Measurements from ENCODE around the gene SLC15A3.

Gene SLC15A3

DNA sequence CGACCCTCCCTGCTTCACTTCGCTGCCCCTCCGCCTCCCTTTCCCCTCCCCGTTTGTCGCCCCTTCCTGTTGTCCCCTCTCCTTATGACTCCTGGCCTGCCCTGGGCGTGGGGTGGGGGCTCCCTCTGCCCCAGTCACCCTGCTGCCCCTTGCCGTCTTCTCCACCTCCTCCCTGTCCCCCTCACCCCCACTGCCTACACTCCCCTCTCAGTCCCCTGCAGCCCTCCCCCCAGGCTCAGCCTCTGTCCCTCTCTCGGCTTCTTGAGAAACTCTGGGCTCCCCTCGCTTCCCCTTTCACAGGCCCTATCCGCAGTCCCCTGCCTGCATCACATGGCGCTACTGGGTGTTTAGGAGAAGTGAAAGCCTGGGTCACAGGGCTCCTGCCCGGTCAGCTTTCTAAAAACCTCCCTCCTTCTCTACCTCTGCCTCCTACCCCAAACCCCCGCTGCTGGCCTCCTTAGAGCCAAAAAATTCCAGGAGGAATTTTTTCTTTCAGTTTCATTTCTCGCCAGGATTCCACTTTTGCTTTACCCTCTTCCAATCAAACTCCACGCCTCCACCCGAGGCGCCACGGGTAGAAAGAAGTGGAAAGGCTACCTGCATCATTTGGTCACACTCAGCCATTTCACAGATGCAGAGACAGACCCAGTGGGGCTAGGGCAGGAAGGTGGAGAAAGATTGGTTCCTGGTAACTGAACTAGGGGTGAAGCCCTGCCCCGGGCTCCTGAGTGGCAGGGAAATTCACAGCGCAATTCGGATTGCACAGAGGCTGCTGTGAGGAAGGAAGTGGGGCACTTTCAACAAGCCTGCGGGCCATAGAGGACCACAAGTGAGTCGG lies at the start of gene SLC15A3:
Gene SLC15A3, minus strand, starts transcription at position 273 of the 838 bp plus-strand sequence. CDS start 625 bp downstream, outside the sequence.
- peak in 1 of 2 donors; percentile 18 for DNase-seq (ENCODE audit: low read depth in 2 of 2)

DNA sequence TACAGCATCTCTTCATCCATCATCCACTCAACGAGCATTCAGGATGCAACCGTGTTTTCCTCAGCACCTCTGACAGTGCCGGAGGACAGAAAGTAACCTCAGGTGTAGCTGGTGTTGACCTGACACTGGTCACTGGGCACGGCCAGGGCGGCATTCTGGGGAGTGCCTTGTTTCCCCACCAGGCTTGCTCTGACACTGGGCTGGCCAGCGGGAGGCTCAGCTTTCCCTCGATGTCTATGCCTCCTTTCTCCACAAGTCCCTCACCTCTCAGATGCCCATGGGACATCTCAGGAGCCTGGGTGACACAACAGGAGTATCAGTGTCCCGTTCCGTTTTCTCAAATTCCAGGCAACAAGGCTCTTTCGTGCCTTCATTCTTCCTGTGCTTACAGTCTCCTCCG lies 48.5 kb upstream of the SLC15A3 start:
- no peak for DNase-seq (ENCODE audit: low read depth in 2 of 2)

DNA sequence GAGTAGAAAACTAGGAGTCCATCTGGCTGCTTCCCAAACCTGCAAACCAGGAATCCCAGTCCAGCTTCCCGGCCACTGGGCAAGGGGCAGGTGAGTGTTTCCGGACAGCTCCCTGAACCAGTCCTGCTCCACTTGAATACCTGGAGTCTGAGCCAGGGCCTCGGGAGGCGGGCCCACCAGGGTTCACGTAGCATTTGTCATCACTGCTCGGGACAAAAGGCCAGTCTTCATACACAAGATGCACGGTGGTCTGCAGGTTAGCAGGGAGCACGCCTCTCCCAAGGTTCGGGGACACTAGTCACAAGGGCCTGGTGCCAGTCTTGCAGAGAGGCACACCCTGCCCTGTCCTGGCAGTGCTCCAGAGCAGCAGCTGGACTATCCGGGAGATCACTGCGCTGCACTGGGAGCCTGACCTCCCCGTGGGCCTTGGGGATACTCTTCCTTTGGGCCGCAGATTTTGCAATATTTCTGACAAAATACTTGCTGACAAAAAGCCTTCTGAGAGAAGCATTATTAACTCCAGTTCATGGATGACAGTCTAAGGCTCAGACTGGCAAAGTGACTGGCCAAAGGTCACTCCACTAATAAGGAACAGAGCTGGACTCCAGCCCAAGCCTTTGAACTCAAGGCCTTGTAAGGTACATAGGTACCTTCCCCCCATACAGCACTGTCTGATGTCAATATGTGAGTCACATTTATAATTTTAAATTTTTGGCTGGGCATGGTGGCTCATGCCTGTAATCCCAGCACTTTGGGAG lies 44.6 kb upstream of the SLC15A3 start:
- DNase-seq (ENCODE audit: low read depth in 2 of 2) = no peak

DNA sequence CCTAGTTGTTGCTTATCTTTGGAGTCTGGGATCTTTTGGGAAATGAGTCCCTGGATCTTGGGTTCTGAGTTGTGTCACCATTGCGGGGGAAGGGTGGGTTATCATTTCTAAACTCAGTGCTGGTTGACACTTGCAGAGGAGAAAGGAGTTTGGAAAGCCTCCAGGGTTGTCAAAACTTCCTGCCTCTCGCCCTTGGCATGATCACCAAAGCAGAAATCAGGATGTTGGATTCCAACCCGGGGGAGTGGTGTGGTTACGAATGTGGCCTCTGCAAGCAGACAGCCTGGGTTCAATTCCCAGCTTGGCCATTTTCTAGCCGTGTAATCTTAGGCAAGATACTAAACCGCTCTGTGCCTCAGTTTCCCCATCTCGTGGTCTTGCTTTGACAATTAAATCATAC lies 43.8 kb upstream of the SLC15A3 start:
- DNase-seq (ENCODE audit: low read depth in 2 of 2) = no peak

DNA sequence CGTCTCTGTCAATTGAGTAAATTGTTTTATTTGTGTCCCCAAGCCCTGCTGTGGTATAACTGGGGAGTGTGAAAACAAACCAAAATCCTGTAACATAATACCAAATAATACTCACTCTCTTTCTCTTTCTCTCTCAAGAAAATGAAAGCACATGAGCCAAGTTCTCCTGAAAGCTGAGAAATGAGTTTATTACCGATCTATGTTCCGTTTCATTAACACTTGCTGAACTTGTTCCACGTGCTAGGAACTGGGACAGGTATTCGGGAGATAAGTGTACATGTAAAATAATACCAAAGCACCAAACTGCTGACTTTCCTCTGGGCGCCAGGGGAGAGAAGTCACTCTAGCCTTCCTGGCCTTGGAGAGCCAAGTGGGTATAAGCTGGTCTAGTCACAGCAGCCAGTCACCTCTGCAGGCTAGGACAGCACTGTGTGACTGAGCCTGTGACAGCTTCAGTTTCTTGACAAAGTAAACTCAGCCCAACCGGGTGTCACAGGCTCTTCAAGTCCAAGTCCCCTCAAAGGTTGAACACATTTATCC lies 42.6 kb upstream of the SLC15A3 start:
- no peak for DNase-seq (ENCODE audit: low read depth in 2 of 2)

DNA sequence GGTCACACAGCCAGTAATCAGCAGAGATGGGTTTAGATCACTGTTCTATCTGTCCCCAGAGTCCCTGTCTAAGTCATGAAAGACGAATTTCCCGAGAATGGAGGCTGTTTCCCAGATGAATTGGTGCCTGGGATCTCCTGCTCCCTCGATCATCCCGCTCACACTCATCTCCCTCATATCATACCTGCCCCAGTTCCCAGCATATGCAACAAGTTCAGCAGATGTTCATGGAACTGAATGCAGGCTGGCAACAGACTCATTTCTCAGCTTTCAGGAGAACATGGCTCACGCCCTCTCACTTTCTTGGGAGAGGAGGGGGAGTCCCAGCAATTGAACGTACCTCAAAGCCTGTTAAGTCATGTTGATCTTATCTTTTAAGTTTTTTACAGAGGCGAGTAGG lies 41.6 kb upstream of the SLC15A3 start:
- DNase-seq (ENCODE audit: low read depth in 2 of 2) = no peak

DNA sequence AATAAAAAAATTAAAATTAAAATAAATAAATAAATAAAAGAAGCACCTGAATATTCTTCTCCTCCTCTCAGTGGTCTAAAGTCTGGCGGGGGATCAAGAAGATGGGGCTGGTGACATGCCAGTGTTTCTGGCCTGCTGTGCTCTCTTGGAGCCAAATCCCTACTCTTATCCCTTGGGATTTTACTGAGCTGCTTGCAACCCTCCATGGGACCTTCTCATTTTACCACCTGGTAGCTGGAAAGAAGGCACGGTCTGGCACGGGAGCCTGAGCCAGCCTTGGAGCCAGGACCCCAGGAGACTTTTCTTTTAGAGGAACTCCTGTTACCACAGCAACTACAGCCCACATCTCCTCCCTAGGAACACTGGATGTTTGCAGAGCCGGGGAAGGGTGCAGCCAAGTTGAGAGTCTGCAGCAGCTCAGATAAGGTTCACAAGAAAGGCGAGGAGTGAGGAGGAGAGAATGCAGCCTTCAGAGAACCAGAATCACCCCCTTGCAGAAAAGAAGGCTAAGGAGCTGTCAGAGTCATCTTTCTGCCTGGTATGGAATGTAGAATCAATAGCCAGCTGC lies 41.0 kb upstream of the SLC15A3 start:
- DNase-seq (ENCODE audit: low read depth in 2 of 2) = no peak

DNA sequence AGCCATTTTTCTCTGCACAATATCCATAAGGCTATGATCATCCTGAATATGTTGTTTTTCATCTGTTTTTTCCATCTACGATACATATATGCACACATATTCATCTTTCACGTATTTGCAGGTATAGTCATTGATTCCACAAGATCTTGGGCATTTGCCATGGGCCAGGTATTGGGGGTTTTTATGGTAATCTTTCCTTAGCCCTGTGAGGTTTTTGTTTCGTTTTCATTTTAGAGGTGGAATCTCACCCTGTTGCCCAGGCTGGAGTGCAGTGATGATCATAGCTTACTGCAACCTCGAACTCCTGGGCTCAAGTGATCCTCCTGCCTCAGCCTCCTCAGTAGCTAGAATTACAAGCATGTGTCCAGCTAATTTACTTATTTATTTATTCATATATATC lies 39.5 kb upstream of the SLC15A3 start:
- no peak for DNase-seq (ENCODE audit: low read depth in 2 of 2)

DNA sequence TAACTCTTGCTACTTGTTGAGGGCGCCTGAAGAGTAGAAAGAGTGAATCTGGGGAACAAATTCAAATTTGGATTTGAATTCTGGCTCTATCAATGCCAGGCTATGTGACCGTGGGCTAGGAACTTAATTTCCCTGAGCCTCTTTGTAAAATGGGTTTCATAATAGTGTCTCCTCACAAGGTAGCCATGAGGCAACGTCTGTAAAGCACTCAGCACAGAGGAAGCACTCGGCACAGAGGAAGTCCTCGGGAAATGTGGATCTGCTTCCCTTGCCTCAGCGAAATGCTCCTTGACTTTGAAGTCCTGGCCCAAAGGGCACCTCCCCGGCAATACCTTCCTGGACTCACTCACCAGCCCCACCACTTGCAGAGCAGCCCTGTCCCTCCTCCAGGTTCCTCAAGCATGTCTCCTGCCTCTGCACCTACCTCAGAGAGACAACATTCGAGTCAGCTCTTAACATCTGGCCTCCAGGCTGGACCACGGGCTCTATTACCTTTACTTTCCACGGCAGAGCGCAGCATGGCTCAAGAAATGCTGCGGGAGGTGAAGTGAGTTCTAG lies 37.2 kb upstream of the SLC15A3 start:
- no peak for DNase-seq (ENCODE audit: low read depth in 2 of 2)

DNA sequence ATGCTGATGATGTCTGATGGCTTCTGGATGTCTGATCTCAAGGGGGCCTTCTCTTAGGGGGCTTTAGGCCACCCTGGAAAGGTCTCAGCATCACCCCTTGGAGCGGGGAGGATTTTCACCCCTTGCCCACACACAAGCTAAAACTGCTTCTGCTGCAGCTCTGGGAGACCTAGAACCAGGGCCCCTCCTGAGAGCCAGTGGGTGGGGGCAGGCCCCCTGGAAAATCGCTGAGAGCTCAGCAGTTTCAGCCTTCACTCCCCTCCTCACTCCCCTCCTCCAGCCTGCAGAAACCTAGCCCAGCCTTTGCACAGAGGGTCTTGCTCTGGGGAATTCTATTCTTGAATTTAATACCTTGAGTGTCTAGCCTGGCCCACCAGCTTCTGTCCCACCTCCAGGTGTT lies 36.7 kb upstream of the SLC15A3 start:
- DNase-seq (ENCODE audit: low read depth in 2 of 2) = no peak

DNA sequence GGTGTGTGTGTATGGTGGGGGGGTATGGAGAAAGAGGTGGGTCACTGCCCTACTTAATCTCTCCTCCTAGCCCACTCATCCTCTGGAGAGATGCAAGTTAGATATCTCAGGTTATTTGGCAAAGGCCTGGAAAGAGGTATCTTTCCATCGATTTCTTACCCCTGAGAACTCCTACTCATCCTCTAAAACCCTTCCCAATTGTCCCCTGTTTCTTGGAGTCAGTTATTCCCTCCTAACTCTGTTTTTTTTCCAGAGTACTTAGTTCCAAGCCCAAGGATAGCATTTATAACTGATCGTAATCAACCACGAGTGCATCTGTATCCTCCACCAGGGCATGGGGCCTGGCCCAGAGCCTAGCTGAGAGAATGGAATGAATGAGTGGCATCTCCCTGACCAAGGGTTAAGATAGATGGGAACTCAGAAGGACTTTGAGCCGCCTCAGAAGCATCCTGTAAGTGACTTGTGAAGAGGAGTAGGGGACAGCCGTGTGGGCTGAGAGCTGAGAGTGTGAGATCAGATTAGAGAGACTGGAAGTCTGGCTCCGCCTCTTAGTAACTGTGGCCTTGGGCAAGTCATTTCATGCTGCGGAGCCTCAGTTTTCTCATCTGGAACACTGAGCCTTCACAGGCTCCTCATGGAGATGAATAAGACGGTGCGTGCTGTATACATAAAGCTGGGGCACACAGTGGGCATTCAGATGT lies 35.8 kb upstream of the SLC15A3 start:
- DNase-seq (ENCODE audit: low read depth in 2 of 2) = no peak

DNA sequence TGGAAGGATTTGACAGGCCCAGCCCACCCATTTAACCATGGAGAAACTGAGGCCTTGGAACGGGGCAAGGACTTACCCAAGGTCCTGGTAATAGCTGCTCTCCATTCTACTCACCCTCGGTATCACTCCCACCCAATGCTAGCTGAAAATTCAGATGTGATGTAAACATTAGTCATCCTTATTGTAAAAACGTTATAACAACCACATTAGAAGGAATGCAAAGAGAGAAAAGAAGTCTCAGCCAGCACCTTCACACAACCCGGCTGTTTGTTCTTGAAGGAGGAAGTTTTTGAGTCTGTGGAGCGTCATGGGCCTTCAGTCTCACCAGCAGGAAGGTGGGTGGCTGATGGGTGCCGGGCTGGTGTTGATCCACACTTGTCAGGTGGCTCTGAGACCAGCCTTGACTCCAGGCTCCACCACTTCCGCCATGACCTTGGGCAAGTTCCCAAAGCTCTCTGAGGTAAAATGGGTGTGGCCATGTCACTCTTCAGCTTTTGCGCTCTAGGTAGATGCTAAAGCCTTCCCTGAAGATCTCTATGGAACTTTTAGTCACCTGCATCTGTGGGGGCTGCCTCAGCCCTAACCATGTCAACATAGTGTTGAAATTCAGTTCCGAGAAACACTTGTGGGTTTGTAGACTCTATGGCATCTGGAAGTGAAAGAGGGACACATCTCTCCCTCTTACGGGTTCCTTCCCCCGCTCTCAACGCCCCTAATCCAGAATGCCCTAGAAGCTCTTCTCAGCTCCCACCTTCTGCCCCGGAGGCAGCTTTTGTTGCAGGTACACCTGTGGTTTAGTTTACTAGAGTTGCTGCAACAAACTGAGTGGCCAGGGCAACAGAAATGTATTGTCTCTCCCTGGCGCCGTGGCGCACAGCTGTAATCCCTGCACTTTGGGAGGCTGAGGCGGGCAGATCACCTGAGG lies 34.3 kb upstream of the SLC15A3 start:
- DNase-seq (ENCODE audit: low read depth in 2 of 2) = peak; percentile 71 to 85

DNA sequence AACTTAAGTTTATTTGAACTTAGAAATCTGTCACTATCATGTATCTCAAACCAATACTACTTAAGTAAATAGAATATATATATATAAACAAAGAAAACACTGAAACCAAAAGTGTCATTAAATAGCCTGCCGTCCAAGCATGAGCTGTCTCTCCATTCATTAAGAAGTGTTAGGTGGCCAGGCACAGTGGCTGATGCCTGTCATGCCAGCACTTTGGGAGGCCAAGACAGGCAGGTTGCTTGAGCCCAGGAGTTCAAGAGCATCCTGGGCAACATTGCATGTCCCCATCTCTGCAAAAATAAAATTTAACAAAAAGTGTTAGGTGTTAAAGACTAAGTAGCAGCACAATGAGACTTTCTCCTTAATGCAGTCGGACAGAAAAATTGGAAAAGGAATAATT lies 33.5 kb upstream of the SLC15A3 start:
- no peak for DNase-seq (ENCODE audit: low read depth in 2 of 2)

DNA sequence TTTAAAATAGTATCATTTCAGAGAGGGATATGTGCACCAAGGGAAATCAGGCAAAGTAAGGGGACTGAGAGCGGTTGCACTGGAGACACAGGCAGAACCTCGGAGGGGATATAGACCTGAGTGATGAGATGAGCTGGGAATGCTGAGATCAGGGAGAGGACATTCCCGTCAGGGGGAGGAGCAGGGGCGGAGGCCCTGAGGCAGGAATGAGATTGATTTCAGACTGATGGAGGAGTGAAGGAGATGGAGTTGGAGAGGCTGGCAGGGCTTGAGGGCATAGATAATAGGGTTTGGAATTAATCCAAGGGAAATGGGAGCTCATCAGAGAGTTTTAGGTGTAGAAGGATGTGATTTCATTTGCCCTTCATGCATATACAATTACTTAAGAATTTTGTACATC lies 32.7 kb upstream of the SLC15A3 start:
- no peak for DNase-seq (ENCODE audit: low read depth in 2 of 2)

DNA sequence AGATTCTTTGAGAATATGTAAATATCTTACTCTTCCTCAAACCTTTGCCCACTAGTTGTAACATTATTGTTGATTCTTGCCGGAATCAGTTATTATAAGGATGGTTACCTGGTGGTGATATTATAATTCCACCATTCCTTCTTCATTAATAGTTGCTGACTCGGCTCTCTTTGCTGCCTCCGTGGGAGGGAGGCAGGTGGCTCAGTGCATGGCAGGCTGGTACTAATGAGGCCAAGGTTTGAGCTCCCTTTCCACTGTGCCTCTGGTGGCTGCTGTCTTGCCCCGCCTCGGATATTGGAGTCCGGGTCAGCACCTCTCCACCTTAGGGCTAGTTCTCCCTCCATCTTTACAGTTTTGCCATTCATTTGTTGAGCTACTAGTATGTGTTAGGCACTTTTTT lies 32.2 kb upstream of the SLC15A3 start:
- no peak for DNase-seq (ENCODE audit: low read depth in 2 of 2)

DNA sequence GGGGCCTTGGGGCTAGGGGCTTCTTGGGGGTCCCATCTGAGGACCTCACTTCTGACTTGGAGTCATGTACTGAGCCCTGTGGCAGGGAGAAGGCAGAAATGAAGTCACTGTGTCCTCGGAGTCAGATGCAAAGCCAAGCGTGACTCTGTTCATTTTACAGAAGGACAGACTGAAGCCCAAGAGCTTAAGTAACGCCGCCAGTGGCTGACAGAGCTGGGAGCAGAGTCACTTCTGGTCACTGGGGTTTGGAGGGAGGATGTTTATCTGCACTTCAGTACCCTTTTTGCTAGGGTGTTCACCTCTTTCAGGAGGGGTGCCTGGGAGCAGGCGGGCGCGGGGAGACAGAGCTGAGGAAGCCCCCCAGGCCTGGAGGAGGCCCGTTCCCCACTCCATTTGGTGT lies 30.2 kb upstream of the SLC15A3 start:
- DNase-seq (ENCODE audit: low read depth in 2 of 2) = no peak

DNA sequence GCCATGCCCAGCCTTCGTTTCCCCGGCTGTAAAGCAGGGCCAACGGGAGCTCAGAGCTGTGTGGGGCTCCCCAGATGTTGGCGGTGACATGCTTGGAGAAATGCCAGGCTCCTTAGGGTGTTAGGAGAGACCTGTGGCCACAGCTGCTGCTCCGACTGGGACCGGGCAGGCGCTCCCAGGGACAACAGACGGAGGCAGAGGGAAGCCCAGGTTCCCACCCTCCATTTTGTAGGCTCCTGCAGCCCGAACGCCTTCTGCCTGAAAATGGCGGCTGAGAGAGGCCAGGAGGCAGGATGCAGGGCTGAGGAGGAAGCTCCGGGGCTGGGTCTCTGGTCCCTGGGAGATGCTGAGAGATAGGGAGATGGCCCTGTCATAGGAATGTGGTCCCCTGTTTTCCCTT lies 29.5 kb upstream of the SLC15A3 start:
- DNase-seq (ENCODE audit: low read depth in 2 of 2) = no peak

DNA sequence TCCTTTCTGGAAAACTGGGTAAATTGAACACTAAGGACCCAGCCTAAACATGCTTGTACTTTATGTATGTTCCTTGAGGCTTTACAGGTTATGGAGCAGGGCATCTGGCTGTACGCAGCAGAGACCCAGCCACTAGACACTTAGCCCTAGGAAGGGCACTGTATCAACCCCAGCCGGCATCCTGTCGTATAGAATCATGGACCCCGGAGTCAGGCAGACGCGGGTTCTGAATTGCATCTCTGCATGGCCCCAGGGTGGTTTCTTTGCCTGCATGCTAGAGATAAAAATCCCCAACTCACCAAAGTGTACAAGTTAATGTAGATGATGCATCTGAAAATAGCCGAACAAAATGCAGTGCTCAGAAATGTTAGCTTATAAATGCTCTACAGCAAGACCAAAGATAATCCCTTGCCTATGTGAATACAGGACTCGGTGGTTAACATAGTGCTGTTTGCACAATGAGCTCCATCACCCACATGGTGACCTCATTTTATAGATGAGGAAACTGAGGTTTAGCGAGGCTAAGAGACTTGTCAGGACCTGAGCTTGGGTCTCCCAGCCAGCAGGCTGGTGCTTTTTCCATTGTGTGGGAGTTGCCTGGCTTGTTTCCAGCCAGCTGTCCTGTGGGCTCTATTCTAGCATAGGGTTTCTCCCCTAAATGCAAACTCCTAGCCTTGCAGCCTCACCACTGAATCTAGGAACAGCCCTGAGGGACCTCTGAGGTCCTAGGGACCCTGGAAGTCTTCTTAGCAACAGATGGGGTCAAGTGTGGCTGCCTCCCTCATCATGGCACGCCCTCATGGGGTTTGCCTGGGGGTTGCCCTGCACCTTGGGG lies 26.8 kb upstream of the SLC15A3 start:
- no peak for DNase-seq (ENCODE audit: low read depth in 2 of 2)

DNA sequence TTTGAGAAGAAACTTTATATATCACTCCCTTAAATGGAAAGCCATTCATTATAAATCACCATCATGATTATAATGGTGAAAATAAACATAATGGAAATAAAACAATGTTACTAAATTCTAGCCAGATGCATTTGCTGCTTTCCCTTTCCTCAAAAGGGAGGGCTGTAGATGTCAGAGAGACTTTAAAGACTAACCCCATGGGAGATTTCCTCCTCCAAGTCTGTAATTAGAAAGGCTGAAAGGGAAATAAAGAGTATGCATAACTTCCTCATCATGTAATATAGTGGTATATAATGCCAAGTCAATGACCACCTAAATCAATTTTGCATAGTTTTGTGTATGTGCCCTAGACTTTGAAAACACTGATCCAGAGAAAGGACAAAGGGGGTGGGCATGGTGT lies 25.9 kb upstream of the SLC15A3 start:
- DNase-seq (ENCODE audit: low read depth in 2 of 2) = no peak

DNA sequence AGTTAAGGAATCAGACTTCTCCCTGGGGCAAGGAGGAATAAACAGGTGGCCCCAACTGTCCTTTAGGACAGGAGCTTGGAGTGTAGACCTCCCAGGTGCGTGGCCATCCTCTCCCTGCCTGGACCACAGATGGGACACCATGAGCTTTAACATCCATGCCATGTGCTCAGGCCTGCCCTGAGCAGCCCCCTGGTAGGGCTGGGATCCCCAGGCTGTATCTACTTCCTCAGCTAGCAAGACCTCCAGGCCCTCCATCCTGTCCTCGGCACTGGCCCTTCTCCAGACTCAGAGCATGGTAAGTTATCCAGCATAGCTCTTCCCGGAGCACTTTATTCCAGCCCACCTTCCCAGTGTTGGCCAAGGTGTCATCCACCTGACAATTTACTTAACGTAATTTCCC lies 25.2 kb upstream of the SLC15A3 start:
- DNase-seq (ENCODE audit: low read depth in 2 of 2) = no peak
